ENCODE results near the gene ZNF628.

DNA sequence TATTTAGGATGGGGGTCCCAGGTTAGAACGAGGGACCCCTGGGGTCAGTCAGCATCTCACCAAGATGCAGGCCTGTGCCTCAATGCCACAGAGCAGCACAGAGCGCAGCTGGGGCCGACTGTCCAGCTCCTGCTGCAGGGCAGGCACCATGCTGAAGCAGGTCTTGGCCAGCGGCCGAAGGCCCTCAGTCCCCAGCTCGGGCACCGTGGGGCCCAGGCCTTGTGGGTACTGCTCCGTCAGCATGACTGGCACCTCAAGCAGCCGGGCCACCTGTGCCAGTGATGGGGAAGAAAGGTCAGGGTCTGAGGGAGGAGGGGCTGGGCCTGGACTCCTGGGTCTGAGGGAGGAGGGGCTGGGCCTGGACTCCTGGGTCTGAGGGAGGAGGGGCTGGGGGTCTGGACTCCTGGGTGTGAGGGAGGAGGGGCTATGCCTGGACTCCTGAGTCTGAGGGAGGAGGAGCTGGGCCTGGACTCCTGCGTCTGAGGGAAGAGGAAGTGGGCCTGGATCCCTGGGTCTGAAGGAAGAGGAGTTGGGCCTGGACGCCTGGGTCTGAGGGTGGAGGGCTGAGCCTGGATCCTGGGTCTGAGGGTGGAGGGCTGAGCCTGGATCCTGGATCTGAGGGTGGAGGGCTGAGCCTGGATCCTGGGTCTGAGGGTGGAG, 20.7 kb upstream of the ZNF628 start:
- no peak for TF ChIP-seq CTCF (IDR thresholded peaks at IDR 0.05)
- no peak for TF ChIP-seq EP300 (IDR thresholded peaks at IDR 0.05)
- TF ChIP-seq POLR2A (IDR thresholded peaks at IDR 0.05), result no peak

Measured in ovary (tissue), 3 donors.